IPS-18c (cell line): ENCODE results near the gene ACER2.
"Not testable (repeated sequence)": the region's sequence is repeated elsewhere in the genome, so short reads cannot be mapped to it uniquely, and the experiment has no call there.

ENCODE experiments used
- H3K4me3 ChIP-seq: 2 replicates; pipeline ENCODE4 v1.7.0; 2013; ENCODE audit warnings: low read depth, mild to moderate bottlenecking, low read length, moderate library complexity; ENCODE audit not compliant: insufficient read depth
- H3K9me3 ChIP-seq: one replicate; pipeline ENCODE4 v1.6.1; 2013; ENCODE audit warnings: mild to moderate bottlenecking, low read length, moderate library complexity; ENCODE audit not compliant: control insufficient read depth, insufficient read depth

The ACER2 gene

DNA sequence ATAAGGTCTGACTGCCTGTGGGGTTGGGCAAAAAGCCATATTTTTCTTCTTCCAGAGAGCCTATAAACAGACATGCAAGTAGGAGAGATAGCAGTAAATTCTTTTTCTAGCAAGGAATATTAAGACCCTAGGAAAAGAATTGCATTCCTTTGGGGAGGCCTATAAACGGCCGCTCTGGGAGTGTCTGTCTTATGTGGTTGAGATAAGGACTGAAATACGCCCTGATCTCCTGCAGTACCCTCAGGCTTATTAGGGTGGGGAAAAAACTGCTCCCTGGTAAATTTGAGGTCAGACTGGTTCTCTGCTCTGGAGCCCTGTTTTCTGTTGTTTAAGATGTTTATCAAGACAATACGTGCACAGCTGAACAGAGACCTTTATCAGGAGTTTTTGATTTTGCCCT is 5.6 kb upstream of the ACER2 start:
- not testable (repeated sequence) for H3K9me3 ChIP-seq, H3K4me3 ChIP-seq

GRCh38 chr9:19404283-19405075 is 4.3 kb upstream of the ACER2 start:
- peaks cover 5% of the 10 kb centered on the region for H3K9me3 ChIP-seq
- H3K4me3 ChIP-seq = no peak overlapping the region

DNA sequence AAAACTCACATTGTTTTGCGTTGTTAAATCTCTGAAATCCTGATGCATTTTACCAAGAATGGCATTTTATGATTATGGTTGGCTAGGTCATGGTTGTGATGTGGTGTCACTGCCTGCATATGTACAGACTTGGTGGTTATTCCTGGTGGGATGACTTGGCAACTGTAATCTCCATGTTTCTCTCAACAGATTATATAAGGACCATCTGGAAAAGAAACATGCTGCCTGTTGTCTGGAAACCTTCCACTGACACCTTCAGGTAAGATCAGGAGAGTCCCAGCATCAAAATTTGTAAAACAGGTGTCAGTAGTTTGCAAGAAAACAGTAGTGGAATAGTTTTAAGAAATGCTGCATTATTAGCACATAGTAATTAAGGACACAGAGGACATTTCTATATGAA is 3.0 kb upstream of the ACER2 start:
- peaks cover 5% of the 10 kb centered on the region for H3K9me3 ChIP-seq
- no peak overlapping the region for H3K4me3 ChIP-seq

DNA sequence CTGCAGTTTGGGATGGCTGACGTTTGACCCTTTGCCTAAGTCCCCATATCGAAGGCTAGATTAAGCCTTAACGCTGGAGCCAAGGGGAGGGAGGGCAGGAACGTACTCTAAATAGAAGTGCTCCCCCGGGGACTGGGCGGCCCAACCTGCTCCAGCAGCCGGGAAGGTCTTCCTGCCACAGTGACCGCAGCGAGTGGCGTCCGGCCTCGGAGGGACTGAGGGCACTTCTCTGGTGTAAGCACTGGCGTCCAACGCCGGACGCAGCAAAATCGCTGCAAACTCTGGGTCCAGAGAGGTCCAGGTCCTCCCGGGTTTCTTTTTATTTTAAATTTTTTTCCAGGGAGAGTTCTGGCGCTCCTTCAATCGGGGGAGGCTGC is 505 bp upstream of the ACER2 start:
- H3K4me3 ChIP-seq = peak overlapping the region; percentile 34; the same call in 1 of the 2 replicates

DNA sequence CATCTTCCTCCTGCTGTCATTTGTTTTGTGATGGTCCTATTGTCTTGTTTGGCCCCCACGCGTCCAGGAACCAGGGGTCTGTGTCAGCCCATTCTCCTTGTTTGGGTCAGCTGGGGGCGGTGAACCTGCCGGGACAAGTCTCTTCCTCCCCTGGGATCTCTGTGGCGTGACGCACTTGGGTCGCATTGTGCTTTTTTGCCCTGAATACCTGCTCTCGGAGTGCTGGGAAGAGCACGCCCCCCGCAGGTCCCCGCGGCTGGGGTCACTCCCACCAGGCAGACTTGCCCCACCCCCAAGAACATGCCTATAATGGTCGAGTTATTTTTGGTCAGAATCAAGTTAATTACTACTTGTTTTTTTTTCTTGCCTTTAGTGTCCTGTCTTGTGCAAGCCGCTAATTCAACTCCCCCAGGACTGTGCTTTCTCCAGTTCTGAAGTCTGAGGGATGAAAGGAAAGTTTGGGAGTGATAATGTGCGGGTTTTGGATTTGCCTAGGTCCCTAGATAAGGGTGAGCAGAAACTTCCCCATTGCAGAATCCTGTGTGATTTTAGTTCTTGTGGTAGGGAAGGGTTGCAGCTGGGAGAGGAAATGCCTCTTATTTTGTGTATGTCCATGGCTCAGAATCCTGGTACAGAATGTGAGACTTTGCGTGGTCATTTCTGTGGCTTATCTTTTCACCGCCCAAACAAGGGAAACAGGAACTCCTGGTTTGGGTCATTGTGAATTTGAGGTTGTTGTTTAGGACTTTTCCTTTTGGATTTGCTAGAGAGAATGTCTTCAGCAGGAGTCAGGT is 789 bp downstream of the ACER2 start:
- H3K4me3 ChIP-seq = peak overlapping the region; percentile 70
- H3K9me3 ChIP-seq = no peaks in the 10 kb centered on the region

More for the DNA sequence above, 505 bp upstream of the ACER2 start:
- H3K9me3 ChIP-seq = peaks cover 5% of the 10 kb centered on the region

DNA sequence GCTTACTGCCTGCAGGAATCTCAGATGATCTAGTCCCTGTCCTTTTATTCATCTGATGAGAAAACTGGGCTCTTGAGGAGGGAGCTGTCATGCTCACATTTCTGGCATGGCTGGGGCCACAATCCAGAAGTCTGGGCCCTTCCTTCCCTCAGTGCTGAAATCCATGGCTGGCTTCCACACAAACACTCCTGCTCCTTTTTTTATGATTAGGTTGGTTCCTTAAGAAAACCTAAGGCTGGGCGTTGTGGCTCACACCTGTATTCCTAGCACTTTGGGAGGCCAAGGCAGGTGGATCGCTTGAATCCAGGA is 1.3 kb downstream of the ACER2 start:
- peak overlapping the region; percentile 70; the same call in 1 of the 2 replicates for H3K4me3 ChIP-seq
- no peaks in the 10 kb centered on the region for H3K9me3 ChIP-seq

DNA sequence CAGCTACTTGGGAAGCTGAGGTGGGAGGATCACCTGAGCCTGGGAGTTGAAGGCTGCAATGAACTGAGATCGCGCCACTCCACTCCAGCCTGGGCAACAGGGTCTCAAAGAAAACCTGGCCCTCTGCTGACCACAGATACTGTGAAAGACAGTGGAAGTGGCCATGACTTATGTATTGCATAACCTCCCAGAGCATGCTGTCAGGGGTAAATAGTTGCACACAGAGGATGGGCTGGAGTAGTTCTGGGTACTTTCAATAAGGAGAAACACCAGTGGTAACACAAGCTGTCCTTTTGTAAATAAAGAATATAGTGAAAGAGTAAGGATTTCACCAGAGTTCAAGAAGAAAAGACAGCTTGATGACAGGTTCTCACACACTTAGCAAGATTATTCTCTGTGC is 1.8 kb downstream of the ACER2 start:
- Histone ChIP-seq H3K4me3 (no peak overlapping the region), H3K9me3 (no peaks in the 10 kb centered on the region)

DNA sequence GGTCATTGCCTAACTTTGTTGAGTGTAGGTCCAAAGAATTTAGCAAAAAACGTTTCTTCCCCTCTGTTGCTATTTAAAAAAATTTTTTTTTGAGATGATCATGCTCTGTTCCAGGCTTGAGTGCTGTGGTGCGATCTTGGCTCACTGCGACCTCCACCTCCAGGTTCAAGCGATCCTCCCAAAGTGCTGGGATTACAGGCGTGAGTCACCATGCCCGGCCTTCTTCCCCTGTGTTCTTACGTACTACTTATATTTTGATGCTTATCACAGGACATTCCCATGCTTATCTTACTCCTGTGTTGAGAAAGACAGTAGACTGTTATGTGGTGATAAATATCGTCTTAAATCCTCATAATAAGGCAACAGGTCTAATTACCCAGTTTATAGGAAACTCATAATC is 2.5 kb downstream of the ACER2 start:
- H3K4me3 ChIP-seq = no peak overlapping the region
- H3K9me3 ChIP-seq = no peaks in the 10 kb centered on the region

DNA sequence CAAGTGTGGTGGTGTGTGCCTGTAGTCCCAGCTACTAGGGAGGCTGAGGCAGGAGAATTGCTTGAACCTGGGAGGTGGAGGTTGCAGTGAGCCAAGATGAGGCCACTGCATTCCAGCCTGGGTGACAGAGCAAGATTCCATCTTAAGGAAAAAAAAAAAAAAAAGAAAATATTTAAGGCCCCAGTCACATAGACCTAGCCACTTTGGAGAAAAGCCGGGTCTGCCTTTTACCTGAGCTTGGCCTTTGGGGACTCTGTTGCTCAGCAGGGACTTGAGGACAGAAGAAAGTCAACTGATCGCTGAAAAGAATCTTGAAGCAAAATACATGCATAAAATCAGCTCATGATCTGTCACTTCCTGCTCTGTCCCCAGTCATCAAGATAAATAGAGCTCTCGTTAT is 4.6 kb downstream of the ACER2 start:
- not testable (repeated sequence) for H3K4me3 ChIP-seq, H3K9me3 ChIP-seq

DNA sequence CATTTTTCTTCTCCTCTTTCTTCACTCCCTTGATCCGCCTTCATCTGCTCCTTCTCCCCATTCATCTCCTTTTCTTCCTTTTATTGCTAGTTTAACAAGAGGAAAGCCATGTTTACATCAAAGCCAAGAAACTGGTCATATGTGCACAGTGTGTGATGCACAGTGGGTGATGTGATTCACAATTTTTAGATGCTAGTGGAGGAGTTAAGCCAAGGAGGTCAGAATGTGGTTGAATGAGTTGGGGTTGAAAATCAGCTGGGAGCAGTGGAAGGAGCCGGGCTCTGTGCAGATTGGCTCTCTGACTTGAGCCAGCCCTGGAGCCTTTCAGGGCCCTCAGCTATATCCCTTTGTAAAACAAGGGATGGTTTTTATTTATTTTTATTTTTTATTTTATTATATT is 7.3 kb downstream of the ACER2 start:
- Histone ChIP-seq H3K9me3 (no peaks in the 10 kb centered on the region), H3K4me3 (no peak overlapping the region)

DNA sequence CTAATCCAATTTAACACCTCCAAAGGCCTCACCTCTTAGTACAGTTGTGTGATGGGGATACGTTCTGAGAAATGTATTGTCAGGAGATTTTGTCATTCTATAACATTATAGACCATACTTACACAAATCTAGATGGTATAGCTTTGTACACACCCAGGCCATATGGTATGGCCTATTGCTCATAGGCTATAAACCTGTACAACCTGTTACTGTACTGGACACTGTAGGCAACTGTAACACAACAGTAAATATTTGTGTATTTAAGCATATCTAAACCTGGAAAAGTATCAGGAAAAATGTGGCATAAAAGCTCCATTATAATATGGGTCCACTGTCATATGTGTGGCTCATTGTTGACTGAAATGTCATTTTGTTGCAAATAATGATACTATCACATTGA is 12.1 kb downstream of the ACER2 start:
- H3K4me3 ChIP-seq = no peak overlapping the region
- no peaks in the 10 kb centered on the region for H3K9me3 ChIP-seq

DNA sequence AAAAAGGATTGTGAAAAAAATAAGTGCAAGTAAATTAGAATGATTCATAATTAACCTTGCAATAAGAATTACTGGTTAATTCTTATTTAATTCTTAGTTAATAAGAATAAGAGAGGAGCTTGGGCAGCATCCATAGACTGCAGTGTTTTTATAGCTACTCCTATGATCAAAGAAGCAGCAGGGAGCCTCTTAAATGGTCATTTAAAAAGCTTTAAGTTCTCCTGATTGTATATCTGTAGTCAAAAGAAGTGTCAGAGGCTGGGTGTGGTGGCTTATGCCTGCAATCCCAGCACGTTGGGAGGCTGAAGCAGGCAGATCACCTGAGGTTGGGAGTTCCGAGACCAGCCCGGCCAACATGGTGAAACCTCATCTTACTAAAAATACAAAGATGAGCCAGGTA is 14.4 kb downstream of the ACER2 start:
- Histone ChIP-seq H3K9me3 (no peaks in the 10 kb centered on the region), H3K4me3 (no peak overlapping the region)

- H3K4me3 ChIP-seq = no peak overlapping the region
- no peaks in the 10 kb centered on the region for H3K9me3 ChIP-seq
Observed at GRCh38 chr9:19424176-19424779, 15.5 kb downstream of the ACER2 start.

- H3K9me3 ChIP-seq = no peaks in the 10 kb centered on the region
- no peak overlapping the region for H3K4me3 ChIP-seq
Observed at GRCh38 chr9:19429595-19429994, 20.8 kb downstream of the ACER2 start.

- H3K4me3 ChIP-seq = no peak overlapping the region
- no peaks in the 10 kb centered on the region for H3K9me3 ChIP-seq
Observed at GRCh38 chr9:19430201-19430760, 21.5 kb downstream of the ACER2 start.

- Histone ChIP-seq H3K4me3 (no peak overlapping the region), H3K9me3 (no peaks in the 10 kb centered on the region)
Observed at GRCh38 chr9:19431361-19432171, 22.8 kb downstream of the ACER2 start.

DNA sequence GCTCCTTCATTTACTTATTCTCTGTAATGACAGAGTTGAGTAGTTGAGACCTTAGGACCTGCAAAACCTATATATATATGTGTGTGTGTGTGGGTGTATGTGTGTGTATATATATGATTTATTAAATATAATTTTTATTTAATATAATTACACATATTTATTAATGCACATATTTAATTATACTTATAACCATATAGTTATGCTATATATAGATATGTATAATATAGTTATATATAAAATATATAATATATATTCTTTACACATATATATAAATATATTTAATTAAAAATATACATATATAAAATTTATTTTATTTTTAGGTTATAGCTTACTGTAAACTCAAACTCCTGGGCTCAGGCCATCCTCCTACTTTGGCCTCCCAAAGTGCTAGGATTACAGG is 23.7 kb downstream of the ACER2 start:
- Histone ChIP-seq H3K4me3 (no peak overlapping the region), H3K9me3 (no peaks in the 10 kb centered on the region)
